NCI-H510A treated with DMSO at 0.1 percent for 48 hours (cell line): Measurements from ENCODE around the gene MZT2B.
"Not testable (repeated sequence)": the region's sequence is repeated elsewhere in the genome, so short reads cannot be mapped to it uniquely, and the experiment has no call there.

Source experiments
- DNase-seq: peaks from one replicate; lab custom pipeline; 2025; lab: John Stamatoyannopoulos, UW

The MZT2B gene, protein sequence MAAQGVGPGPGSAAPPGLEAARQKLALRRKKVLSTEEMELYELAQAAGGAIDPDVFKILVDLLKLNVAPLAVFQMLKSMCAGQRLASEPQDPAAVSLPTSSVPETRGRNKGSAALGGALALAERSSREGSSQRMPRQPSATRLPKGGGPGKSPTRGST

DNA sequence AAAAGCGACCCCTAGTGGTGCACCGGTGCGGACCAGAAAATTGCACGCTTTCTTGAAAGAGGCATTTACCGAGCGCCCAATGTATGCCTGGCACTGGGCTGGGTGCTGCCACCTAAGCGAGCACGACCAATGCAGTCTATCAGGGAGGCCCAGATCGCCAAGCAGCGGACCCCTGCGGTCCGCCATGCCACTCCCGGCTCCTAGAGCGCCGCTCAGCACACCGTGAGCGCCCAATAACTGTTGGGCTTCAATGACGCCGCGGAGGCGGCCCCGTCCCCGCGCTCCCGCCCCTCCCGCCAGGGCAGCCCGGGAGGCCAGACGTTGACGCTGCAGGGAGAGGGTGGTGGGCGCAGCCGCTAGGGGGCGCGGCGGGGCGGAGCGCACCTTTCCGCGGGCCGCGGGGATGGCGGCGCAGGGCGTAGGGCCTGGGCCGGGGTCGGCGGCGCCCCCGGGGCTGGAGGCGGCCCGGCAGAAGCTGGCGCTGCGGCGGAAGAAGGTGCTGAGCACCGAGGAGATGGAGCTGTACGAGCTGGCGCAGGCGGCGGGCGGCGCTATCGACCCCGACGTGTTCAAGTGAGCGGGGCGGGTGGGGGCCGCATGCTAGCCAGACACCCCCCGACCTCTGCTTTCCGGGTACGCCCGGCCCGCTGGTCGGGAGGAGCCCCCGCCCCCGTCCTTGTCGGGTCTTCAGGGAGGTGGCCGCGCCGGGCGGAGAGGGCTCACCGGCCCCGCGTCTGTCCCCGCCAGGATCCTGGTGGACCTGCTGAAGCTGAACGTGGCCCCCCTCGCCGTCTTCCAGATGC lies at the start of gene MZT2B:
MZT2B (plus strand) TSS at position 383 of the 803 bp plus-strand sequence; CDS start at position 404, 21 bp downstream.
- DNase-seq = peak; percentile 88

GRCh38 chr2:130135692-130136541 lies 46.1 kb upstream of the MZT2B start:
- DNase-seq = no peak

DNA sequence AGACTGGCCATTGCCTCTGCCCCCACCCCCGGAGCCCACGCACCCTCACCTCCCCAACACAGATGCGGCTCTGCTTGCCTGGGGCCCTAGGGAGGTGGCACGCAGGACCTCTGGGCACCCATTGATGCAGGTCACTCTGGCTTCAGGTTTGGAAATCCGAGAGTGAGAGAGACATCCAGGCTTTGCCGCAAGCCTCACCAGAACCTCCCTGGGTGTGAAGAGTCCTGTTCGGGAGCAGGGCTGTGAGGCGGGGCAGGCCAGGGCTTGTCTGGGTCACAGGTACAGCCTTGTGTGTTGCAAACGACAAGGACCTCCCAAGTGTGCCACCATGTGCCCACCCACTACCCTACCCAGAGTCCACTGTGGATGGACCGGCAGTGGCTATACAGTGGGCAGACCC lies 45.5 kb upstream of the MZT2B start:
- DNase-seq = not testable (repeated sequence)

DNA sequence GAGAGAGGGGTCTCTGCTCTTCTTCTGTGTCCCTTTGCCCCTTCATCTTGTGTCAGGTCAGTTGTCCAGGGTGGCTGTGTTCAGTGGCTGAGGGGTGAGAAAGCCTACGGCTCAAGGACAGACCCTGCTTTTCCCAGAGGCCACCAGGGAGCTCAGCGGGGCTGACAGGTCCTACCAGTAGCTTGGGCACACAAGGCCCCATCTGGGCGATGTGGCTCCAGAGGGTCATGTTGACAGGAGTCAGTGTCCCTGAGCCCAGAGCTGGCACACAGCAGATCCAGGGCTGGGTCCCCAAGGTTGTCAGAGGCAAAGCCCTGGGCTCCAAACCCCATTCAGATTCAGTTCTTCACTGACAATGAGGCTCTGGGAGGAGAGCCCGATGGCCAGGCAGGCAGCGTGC lies 44.9 kb upstream of the MZT2B start:
- not testable (repeated sequence) for DNase-seq

DNA sequence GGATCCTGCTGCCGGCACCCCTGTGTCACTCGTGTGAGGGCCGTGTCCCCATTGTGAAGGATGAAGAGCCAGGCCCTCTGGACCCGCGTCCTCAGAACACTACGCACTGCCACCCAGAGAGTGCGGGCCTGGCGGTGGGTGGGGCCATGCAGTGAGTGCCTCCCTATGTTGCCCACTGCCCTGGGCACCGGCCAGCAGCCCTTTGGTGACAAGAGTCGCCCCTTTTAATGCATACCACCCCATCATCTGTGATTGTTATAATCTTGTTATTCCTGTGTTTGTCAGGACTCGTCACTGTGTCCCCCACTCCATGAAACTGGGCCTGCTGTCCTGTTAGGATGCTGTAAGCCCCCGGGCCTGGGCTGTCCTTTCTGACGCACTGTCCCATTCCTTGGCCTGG lies 43.7 kb upstream of the MZT2B start:
- not testable (repeated sequence) for DNase-seq

DNA sequence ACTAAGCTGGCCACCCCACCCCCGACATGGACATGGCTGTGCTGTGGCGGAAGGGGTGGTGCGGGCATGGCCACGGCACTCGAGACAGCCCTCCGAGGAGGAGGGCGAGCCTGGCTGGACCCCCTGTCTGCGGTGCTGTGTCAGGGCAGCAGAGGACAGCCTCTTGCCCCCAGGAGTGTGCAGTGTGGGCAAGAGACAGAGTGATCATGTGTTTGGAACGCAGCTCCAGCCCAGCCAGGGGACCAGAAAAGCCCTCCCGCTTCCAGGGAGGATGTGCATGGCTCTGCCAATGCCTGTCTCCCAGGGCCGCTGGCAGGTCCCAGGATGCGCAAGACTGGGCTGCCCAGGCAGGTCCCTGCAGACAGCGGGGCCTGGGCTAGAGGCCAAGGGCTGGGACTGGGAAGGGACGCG lies 43.2 kb upstream of the MZT2B start:
- DNase-seq = not testable (repeated sequence)

- DNase-seq = not testable (repeated sequence)
Measured at GRCh38 chr2:130139331-130140280, 42.5 kb upstream of the MZT2B start.

DNA sequence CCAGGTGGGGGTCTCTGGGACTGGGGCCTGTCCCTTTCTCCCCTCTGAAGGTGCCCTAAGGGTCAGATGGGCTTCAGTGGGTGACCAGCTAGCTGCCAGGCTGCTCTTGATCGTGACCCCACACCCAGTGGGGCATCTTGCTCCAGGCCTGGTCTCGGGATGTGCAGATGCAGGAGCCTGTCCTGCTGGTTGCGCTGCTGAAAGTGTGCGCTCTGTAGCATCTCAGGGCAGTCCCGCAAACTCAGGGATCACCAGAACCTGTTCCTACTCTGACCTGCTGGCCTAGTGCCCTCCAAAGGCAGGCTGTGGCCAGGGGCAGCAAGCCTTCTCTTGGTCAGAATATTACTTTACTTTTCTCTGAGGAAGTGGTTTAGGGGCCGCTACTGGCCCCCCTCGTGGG lies 41.5 kb upstream of the MZT2B start:
- not testable (repeated sequence) for DNase-seq

DNA sequence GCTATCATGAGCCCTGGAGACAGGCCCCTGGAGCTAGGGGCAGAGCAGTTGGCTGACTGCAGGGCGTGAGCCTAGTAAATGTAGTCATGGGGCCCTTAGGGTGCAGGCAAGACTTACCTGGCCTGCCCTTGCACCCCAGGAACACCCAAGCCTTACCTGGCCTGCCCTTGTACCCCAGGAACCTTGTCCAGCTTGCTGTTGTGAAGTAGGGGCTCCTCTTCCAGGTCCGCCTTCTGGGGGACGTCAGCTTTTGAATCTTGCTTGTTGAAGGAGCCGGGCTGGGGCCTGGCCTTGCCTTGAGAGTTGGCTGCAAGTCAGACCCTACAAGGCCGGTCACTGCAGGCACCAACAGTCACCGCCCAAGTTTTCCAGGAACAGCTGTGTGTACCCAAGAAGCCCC lies 41.1 kb upstream of the MZT2B start:
- not testable (repeated sequence) for DNase-seq

GRCh38 chr2:130141645-130142370 lies 40.3 kb upstream of the MZT2B start:
- DNase-seq = not testable (repeated sequence)

DNA sequence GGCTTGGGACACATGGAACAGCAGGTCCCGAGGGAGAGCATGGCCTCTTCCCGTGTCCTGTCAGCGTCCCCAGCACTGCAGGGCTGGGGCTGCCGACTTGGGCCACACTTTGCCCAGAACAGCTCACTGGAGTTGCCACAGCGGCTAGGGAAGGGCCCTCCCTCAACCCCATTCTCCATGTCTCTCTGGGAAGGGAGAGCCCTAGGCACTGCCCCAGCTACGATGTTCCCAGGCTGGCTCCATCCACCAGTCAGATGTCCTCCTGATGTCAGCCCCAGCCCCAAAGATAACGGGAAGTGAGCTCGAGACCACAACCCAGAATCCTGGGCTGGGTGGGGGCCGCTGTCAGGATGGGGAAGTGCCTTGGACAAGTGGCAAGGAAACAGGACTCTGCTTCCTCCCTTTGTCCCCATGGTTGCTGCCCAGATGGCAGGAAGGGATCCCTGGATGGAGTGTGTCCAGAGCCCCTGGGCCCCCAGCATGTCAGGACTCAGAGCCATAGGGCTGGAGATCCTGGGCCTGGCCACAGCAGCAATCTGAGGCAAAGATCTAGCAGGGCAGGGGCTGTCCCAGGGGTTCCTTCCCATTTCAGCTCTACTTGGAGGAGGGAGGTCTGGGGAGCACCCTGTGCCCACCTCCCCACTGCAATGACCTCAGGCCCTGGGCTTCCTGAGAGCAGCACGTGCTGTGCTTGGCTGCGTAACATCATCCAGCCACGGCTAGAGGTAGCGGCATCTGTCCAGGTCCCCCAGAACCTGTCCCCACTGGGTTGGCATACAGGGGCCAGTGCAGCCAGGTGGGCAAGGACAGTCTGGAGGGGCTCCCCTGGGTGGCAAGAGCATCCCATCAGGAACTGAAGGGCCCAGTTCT lies 39.4 kb upstream of the MZT2B start:
- not testable (repeated sequence) for DNase-seq

DNA sequence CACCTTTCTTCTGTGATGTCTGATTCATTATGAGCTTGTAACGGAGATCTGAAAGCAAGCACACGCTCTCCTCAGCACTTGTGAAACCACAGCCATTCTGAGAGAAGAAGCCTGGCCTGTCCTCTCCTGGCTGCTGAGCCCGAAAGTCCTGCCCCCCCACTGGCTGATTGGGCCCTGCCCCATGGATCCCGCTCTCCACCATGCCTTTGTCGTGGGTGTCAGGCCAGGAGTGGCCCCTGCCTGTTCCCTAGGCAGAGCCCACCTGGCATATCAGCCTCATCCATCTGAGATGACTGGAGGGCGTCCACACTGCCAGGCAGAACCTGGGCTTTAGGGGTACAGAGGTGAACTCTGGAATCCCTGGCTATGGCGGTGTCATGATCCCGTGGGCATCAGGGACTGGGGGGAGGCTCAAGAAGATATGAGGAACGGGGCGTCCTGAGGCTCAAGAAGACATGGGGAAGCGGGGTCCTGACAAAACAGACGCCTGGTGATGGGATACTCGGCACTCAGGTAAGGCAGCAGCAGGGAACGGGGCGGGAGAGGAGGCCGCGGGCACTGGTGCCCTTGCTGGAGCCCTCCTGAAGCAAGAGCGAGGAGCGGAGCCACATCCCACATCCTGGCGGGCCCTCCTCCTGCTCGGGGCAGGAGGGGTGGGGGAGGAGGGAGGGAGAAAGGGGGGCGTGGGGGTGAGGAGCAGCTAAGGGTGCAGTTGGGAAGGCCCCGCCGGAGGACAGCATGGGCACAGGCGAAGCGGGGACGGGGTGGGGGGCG lies 38.6 kb upstream of the MZT2B start:
- peak; percentile 6 for DNase-seq

DNA sequence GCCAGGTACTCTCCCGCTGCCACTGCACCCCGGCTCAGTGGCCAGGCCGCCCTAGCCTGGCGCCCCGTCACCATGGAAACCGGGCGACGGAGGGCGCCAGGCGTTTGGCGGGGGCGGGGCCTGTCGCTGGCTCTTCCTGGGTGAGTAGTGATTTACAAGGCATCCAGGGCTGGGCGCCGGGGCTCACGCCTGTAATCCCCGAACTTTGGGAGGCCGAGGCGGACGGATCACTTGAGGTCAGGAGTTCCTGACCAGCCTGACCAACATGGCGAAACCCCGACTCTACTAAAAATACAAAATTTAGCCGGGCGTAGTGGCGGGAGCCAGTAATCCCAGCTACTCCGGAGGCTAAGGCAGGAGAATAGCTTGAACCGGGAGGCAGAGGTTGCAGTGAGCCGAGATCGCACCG lies 37.1 kb upstream of the MZT2B start, which contains the start of gene CCDC74B:
CCDC74B (minus strand) TSS at position 107 of the 409 bp plus-strand sequence. CDS start 116 bp downstream, outside the sequence.
- peak; percentile 34 for DNase-seq

- DNase-seq = peak; percentile 37
Measured at GRCh38 chr2:130148515-130148914, 33.5 kb upstream of the MZT2B start.

- no peak for DNase-seq
Measured at GRCh38 chr2:130150181-130151144, 31.6 kb upstream of the MZT2B start.

DNA sequence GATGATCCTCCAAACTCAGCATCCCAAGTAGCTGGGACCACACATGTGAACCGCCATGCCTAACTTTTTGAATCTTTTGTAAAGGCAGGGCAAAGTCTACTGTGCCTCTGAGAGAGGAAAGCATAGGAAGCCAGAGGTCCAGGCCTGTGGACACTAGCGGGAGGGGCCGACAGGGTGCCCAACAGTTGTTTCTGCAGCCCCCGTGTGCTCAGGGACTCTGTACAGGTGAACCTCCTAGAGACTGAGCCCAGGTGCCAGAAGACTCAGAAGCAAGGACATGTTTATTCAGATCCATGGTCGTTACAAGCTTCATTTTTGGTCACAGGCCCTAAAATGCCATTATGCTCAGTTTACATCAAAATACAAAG lies 30.9 kb upstream of the MZT2B start:
- not testable (repeated sequence) for DNase-seq

DNA sequence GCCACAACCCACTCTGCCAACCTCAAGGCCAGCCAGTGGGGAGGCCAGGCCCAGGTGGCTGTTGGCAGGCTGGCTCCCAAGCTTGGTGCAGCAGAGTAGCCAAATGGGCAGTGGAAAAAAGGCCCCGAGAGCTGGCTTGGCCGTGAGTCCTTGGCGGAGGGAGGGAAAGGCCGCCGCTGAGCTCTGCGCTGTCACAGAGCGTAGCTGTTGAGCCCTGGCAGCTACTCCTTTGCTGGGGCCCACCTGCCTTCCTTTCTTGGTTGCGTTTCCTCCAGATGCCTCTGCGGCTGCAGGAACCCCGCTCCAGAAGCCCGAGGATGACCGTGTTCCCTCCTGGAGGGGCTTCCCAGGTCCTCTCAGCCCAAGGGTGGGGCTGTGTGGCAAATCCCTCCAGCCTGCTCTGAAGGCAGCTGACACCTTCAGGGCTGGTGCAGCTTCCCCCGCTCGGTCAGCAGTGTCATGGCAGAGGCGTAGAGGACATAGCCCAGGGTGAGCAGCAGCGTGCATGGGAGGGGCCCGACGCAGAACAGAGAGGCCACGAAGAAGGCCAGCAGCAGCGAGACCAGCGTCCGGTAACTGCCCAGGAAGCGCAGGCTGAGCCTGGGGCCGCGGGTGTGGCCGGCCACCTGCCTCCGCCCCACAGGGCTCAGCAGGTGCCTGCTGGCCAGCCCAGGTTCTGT lies 29.8 kb upstream of the MZT2B start:
- DNase-seq = not testable (repeated sequence)
